Measurements from ENCODE around the gene ARSI.

The ARSI gene

DNA sequence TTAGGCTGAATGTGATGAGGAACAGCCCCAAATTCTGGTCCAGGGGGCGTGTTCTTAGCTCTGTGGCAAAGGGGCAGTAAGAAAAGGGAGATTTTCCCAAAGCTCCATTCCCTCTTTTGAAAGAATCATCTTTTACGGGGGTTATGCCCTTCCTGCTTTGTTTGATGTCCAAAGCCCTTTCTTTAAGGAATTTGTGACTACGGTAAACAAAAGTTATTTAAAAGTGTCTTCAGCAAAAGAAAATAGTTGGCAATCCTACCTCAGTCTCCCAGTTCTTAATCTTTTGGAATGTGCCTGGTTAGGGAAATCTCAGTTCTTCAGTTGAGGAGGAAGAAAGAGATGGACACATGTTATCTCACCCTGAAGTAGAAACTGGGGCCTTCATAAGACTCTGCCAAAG lies 24.4 kb upstream of the ARSI start:
- DNase-seq (ENCODE audit: low read depth in 1 of 2, low spot score in 1 of 2) = no peak

DNA sequence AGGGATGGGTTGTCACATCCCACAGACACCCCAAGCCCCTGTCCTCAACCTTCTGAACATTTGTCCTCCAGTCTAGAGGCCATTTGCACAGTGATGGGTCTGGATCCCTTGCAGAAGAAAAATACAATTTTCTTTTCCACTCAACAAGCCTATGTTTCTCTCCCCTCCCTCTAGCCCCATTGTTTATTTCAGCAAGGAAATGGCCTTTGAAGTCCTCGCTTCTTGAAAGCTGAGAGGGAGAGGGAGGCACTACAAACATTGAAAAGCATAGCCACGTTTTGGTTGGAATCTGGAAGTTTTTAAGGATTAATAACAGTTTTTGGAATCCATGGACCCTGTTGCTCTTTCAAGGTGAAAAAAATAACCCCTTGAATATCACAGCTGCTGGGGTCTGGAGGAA lies 24.0 kb upstream of the ARSI start:
- no peak for DNase-seq (ENCODE audit: low read depth in 1 of 2, low spot score in 1 of 2)

DNA sequence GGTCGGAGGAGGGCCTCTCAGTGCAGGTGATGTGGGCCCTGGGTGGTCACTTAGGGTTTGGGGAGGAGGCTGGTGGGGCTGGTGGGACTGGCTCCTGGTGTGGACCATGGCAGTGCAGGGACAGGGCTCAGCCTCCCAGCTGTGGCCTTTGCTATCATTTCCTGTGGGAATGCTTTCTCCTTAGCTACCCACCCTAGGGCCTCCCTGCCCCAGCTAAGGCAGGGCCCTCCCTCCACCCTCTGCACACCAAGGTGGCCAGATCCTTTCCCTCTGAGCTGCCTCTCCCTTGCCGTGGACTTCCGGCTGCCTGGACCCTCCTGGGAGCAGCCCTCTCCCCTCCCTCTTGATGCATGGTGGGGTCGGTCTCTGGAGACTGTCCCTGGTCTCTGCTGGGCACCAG lies 22.7 kb upstream of the ARSI start:
- no peak for DNase-seq (ENCODE audit: low read depth in 1 of 2, low spot score in 1 of 2)

DNA sequence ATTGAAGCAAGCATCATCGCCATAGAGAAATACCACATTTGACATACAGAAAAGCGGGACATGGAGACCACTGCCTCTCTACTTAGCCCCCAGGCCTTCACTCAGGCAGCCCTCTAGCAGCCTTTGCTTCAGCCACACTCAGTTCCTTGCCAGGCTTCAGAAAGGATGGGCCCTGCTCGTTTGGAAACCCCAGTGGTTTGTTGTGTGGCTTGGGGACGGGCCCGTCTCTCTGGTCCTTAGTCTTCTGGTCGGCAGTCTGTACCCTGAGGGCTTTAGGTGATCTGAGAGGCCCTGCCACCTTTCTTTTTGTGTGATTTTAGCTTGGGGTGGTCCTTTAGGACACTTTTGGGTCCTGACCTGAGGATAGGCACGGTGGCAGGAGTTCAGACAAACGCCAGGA lies 21.1 kb upstream of the ARSI start:
- DNase-seq (ENCODE audit: low read depth in 1 of 2, low spot score in 1 of 2) = no peak

DNA sequence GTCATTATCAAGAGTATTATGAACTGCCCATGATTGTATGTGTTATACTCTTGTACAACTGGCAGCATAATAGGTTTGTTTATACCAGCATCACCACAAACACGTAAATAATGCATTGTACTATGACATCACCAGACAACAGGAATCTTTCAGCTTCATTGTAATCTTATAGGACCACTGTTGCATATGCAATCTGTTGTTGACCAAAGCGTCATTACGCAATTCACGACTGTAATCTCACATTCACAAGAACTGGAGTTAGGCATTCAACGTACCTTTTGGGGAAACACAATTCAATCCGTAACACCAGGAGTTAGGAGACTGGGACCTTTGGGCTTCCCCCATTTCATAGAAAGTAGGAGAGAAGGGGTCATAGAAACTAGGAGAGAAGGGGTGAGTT lies 20.4 kb upstream of the ARSI start:
- DNase-seq (ENCODE audit: low read depth in 1 of 2, low spot score in 1 of 2) = no peak

DNA sequence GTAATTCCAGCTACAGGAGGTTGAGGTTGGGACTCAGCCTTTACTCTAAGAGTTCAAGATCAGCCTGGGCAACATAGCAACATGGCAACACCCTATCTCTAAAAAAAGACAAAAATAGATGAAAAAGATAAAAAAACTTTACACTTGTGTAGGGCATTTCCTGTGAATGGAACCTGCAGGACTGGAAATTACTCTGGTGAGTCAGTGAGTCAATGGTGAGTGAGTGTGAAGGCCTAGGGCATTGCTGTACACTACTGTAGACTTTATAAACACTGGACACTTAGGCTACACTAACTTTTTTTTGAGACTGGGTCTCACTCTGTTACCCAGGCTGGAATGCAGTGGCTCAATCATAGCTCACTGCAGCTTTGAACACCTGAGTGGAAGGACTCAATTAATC lies 19.5 kb upstream of the ARSI start:
- no peak for DNase-seq (ENCODE audit: low read depth in 1 of 2, low spot score in 1 of 2)

DNA sequence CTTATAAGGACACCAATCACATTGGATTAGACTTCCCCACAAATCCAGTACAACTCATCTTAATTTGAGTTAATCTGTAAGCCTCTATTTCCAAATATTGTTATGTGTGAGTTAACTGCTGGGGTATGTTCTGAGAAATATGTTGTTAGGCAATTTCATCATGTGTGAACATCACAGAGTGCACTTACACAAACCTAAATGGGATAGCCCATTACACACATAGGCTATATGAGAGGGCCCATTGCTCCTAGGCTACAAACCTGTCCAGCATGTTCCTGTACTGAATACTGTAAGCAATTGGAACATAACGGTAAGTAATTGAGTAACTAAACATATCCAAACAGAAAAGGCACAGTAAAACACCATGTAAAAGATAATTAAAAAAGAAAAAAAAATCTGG lies 19.1 kb upstream of the ARSI start:
- DNase-seq (ENCODE audit: low read depth in 1 of 2, low spot score in 1 of 2) = no peak

DNA sequence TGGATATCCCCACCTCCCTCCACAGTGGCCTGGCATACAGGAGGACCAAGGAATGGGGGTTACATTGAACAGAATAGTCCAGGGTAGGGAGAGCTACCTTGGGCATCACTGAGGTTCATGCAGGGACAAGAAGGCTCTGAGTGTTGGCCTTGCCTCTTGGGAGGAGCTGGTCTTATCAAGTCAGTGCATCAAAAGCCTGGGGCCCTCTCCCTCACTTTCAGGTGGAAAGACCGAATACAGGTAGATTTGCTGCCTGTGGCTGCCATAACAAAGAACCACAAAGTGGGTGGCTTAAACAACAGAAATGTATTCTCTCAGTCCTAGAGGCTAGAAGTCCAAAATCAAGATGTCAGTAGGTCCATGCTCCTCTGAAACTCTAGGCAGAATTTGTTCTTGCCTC lies 18.5 kb upstream of the ARSI start:
- no peak for DNase-seq (ENCODE audit: low read depth in 1 of 2, low spot score in 1 of 2)

DNA sequence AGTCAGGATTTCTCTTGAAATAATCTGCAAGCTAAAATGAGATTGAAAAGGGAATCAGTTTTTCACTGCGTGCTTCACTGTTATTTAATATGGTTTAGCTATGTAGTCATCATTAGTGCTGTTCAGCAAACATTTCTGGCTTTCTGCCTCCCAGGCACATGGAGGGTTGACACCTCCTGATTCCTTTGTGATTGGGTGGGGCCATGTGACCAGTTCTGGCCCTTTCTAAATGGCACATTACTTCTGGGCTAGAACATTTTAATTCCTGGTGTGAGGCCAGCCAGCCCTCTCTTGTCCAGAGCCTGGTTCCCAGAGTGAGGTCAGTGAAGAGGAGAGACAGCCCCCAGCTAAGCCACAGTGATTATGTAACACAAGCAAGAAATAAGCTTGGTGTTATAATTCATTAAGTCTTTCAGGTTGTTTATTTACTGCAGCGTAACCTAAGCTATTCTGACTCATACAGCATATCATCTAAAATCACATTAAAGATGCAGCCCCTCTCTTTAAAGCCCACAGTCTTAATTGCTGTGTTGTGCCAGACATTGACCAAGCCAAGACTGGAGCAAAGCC lies 17.4 kb upstream of the ARSI start:
- no peak for DNase-seq (ENCODE audit: low read depth in 1 of 2, low spot score in 1 of 2)

DNA sequence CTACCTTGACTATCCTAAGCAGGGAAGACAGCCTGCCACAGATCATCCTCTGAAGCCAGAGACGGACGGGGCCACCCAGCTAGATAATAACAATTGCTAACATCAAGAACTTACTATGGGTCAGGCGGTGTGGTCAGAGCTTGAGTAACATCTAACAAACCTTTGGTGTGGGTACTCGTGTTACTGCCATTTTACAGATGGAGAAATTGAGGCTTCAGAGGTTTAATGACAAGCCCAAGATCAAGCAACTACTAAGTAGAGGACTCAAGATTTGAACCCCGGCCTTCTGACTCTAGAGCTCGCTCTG lies 16.7 kb upstream of the ARSI start:
- DNase-seq (ENCODE audit: low read depth in 1 of 2, low spot score in 1 of 2) = no peak

DNA sequence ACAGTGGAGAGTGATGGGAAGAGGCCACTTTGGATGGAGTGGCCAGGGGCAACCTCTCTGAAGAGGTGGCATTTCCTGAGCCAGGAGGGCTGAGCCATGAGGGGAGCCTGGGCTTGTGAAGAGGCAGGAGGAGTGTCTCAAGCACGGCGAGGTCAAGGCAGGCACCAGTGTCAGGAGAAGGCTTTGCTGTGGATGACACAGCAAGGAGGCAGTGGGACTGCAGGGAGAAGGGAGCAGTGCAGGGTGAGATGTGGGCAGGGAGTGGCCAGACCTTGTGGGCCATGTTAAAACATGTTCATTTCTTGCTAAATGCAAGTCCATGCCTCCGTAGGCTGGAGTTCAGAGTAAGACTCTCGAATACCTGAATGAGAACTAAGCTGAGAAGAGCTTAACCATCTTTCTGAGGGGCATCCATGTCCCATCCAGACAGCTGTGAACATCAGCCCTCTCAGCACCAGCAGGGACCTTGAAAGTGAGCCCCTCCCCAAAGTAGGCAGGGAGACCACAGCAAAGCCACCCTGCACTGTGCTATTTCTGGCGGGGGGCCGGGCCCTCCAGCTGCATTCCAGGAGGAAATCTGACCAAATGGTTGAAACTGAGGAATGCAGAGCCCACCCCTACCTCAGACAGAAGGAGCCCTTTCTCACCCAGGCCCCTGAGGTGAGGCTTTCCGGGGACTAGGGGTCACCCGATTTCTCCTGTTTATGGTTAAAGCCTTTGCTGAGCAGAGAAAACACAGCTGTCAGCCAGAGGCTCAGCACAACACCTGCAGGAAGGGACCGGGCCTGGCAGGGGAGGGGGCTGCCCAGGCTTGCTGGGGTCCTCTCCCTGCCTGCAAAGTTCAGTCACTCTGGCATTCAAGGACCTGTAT lies 16.1 kb upstream of the ARSI start:
- DNase-seq (ENCODE audit: low read depth in 1 of 2, low spot score in 1 of 2) = no peak

DNA sequence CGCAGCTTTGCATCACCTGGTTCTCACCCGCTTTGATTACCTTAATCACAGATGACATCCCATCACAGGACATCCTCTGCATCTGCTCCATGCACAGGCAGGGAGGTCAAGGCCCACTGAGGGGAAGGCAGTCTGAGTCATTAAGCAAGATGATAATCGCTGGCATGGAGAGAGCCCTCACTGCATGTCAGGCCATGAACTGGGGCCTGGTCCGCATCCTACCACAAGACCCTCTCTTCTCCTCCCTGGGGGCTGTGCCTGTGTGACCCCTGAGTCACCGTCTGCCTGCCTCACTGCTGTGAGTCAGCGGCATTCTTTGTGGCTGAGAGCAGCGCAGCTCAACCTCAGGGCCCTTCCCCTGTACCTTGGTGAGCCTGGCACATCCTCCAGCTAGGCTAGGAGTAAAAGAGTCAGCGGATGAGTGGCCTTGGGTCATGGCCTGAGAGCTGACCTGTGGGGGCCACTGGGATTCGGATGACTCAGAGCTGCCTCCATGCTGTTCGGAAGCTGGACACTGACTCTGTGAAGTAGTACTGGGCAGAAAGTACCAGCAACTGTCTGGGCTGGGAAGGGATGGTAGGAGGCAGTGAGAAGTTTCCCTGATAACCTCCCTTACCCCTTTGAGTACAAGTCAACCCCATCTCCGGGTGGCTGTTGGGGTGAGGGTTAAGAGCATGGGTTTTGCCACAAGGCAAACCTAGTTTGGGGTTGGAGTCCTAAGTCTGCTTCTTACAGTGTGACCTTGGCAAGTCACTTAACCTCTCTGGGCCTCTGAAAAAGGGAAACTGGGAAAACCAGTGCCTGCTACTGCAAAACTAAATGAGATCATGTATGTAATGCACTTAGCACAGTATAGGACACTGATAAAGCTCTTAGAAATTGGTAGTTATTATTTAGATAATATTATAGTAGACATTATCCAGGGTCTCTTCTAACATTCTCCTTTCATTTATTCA lies 14.6 kb upstream of the ARSI start:
- DNase-seq (ENCODE audit: low read depth in 1 of 2, low spot score in 1 of 2) = no peak

DNA sequence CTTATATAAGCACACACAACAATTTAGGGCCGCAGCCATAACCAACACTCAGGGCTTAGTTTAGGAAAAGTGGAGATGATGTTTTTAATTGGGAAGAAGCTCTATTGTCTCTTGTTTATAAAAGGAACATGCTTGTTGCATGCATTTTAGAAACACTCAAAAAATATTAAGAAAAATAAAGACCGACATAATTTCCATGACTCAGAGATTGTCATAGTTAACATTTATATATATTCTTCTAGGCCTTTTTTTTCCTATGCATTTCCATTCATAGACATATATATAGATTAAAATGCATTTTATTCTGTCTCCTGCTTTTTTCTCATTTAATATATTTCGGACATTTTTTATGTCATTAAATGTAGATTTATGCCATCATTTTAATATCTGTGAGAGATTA lies 13.6 kb upstream of the ARSI start:
- DNase-seq (ENCODE audit: low read depth in 1 of 2, low spot score in 1 of 2) = no peak

DNA sequence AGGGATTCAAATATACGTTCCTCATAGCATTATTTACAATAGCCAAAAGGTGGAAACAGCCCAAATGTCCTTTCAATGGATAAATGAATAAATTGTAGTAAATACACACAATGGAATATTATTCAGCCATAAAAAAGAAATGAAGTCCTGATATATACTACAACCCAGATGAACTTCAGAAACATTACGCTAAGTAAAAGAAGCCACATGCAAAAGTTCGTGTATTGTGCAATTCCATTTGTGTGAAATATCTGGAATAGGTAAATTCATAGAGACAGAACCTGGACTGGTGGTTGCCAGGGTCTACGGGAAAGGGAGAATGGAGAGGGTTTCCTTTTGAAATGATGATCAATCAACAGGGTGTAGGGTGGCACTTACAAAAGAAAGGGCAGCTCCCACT lies 12.5 kb upstream of the ARSI start:
- DNase-seq (ENCODE audit: low read depth in 1 of 2, low spot score in 1 of 2) = no peak

DNA sequence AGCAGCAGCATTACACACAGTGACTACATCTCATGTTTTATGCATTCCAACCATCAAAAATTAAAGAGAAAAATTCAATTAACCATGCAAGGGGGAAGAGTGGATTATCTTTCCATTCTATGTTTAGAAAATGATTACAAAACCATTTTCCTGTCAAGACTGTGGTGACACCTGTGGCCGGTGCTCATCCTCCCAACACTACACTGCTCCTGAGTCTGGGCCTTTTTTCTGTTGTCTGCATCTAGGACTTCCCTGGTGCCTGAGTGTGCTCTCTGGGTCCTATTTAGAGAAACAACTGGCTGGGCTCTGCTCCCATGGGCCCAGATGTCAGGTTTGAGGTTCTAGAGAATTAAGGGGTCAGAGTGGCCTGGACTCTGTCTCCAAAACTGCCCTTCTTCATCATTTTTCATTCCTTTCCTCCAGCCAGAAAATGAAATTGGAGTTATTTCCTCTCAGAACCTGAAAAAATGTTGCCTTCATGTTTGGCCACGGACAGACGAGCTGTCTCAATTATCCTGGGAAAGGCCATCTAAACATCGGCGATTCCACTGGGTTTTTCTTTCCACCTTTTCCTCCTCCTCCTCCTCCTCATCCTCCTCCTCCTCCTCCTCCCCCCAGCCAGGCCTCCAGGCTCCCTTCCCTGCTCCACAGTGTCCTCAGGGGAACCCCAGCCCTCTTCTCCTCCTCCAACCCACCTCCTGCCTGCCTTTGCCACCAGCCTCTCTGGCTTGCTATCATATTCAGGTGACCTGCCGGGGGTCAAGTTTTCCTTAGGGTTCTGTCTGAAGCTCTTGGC lies 11.4 kb upstream of the ARSI start:
- DNase-seq (ENCODE audit: low read depth in 1 of 2, low spot score in 1 of 2) = no peak

DNA sequence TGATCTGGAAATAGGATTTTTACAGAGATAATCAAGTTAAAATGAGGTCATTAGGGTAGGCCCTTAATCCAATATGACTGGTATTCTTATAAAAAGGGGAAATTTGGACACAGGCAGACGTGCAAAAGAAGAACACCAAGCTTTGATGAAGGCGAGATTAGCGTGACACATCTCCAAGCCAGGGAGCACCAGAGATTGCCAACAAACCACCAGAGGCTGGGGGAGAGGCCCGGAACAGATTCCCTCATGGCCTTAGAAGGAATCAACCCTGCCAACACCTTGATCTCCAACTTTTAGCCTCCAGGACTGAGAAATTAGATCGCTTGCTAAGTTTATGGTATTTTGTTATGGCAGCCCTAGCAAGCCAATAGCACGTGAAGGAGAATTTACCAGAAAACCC lies 10.8 kb upstream of the ARSI start:
- DNase-seq (ENCODE audit: low read depth in 1 of 2, low spot score in 1 of 2) = no peak

DNA sequence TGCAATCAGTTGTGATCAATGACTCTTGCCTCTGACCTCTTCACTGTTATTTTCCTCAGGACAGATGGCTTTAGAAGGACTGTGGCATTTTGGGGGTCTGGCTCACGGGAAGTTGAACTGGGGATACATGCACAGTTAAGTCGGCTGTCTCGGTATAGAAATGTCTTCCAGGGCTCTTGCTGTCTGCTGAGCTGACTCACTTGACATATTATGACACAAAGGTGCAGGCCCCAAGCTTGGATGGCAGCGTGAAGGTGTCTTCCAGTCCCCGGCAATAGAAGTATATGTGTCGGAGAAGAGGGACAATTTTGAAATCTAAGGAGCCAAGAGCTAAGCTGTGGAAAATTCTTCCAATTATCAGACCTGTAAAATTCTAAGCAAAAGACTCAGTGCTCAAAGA lies 9.8 kb upstream of the ARSI start:
- no peak for DNase-seq (ENCODE audit: low read depth in 1 of 2, low spot score in 1 of 2)

DNA sequence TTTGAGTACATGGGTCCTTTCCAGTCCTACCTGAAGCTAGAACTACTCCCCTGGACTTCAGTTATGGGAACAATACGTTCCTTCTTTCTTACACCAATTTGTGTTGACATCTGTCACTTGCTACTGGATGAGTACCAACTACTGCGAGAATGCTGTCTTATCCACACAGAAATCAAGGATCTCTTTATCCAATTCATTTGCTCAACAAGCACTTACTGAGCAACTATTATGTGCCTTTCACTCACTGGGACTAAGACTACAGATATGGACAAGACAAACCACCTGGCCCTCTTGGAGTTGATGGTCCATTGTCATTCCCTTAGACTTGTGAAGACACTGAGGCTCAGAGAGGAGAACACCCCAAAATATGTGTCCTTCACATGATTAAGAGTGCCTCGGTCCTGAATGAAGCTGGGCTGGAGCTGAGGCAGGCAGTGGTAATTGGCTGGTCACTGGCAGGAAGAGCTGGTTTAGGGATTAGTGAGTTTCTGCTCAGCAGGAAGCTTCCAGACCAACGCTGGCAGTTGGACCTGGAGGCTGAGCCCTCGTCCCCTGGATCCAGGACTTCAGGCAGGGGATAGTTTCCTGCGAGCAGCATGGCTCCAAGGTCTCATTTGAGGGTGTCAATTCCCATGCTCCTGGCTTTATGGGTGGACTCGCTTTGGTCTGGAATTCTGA lies 8.4 kb upstream of the ARSI start:
- DNase-seq (ENCODE audit: low read depth in 1 of 2, low spot score in 1 of 2) = no peak

DNA sequence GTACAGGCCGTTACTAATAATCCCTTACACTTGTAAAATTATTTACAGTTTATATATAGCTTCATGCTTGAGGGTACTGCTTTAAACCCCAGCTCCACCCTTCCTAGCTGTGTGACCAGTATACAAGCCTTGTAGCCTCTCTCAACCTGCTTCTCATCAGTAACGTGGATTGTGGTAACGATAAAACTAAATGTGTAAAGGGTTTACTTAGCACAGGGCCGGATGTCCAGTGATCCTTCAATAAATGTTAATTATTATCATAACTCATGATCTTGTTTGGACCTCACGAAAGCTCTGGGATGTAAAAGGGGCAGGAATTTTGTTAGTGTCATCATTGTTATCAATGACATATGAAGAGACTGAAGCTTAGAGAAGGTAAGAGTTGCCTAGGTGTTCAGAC lies 7.5 kb upstream of the ARSI start:
- no peak for DNase-seq (ENCODE audit: low read depth in 1 of 2, low spot score in 1 of 2)

DNA sequence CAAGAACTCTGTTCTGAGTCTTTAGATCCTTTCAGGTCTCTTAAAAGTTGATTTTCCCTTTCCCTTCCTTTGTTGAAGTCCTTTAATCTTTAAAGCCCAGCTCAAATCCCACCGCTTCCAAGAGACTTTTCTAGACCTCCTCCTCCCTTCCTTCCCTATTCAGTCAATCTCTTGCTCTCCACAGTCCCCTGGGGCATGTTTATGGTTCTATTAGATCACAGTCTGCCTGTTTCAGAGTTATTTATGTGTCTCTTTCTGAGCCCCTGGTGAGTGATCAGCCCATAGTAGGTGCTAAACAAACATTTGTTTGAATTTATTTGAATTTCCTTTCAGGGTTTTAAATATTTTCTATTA lies 7.2 kb upstream of the ARSI start:
- DNase-seq (ENCODE audit: low read depth in 1 of 2, low spot score in 1 of 2) = no peak

Measured in stimulated activated CD4-positive, alpha-beta T cell treated with anti-CD3 and anti-CD28 coated beads, Interleukin-15, amount 100 ng/mL, for 1 hour (primary cell).